ENCODE data around the gene FBXO47.

Gene FBXO47

GRCh38 chr17:38900978-38901656 lies 66.1 kb downstream of the FBXO47 start:
- DNase-seq: no peak

GRCh38 chr17:38899421-38899820 lies 67.8 kb downstream of the FBXO47 start:
- DNase-seq: no peak

- DNase-seq: no peak
Observed at GRCh38 chr17:38898812-38899348, 68.3 kb downstream of the FBXO47 start.

GRCh38 chr17:38898291-38898679 lies 68.9 kb downstream of the FBXO47 start:
- no peak for DNase-seq

GRCh38 chr17:38897671-38898290 lies 69.4 kb downstream of the FBXO47 start:
- no peak for DNase-seq

GRCh38 chr17:38897176-38897575 lies 70.0 kb downstream of the FBXO47 start:
- DNase-seq: no peak

GRCh38 chr17:38896346-38896954 lies 70.8 kb downstream of the FBXO47 start:
- no peak for DNase-seq

GRCh38 chr17:38894276-38894675 lies 72.9 kb downstream of the FBXO47 start:
- no peak for DNase-seq

GRCh38 chr17:38893607-38894006 lies 73.6 kb downstream of the FBXO47 start:
- DNase-seq: no peak

GRCh38 chr17:38893113-38893512 lies 74.1 kb downstream of the FBXO47 start:
- DNase-seq: no peak

GRCh38 chr17:38892620-38893019 lies 74.6 kb downstream of the FBXO47 start:
- DNase-seq: no peak

GRCh38 chr17:38892083-38892482 lies 75.1 kb downstream of the FBXO47 start:
- DNase-seq: no peak

GRCh38 chr17:38891441-38891840 lies 75.8 kb downstream of the FBXO47 start:
- no peak for DNase-seq

GRCh38 chr17:38890410-38890746 lies 76.8 kb downstream of the FBXO47 start:
- DNase-seq: no peak

- no peak for DNase-seq
Observed at GRCh38 chr17:38889745-38890409, 77.3 kb downstream of the FBXO47 start.

GRCh38 chr17:38888842-38889241 lies 78.4 kb downstream of the FBXO47 start:
- no peak for DNase-seq

- DNase-seq: no peak
Observed at GRCh38 chr17:38886643-38887010, 80.6 kb downstream of the FBXO47 start.

Measured in NCI-H345 (cell line).